ENCODE results near the gene CST6. TPM values are rescaled to one million over a fixed set of nuclear protein-coding genes. Genes with fewer than 3 reads are reported as not detected.

The CST6 gene
- total RNA-seq = not detected

GRCh38 chr11:66011785-66012303 is at the start of gene CST6:
CST6 (plus strand) TSS chr11:66012008; CDS start chr11:66012045, 37 bp downstream.
- TF ChIP-seq, protein P1, sequence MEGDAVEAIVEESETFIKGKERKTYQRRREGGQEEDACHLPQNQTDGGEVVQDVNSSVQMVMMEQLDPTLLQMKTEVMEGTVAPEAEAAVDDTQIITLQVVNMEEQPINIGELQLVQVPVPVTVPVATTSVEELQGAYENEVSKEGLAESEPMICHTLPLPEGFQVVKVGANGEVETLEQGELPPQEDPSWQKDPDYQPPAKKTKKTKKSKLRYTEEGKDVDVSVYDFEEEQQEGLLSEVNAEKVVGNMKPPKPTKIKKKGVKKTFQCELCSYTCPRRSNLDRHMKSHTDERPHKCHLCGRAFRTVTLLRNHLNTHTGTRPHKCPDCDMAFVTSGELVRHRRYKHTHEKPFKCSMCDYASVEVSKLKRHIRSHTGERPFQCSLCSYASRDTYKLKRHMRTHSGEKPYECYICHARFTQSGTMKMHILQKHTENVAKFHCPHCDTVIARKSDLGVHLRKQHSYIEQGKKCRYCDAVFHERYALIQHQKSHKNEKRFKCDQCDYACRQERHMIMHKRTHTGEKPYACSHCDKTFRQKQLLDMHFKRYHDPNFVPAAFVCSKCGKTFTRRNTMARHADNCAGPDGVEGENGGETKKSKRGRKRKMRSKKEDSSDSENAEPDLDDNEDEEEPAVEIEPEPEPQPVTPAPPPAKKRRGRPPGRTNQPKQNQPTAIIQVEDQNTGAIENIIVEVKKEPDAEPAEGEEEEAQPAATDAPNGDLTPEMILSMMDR (IDR thresholded peaks at IDR 0.05; ENCODE audit: low read depth) = no peak

- TF ChIP-seq, protein P1 (IDR thresholded peaks at IDR 0.05; ENCODE audit: low read depth) = no peak
These were observed 49.7 kb upstream of the CST6 start for GRCh38 chr11:65962141-65962564.

DNA sequence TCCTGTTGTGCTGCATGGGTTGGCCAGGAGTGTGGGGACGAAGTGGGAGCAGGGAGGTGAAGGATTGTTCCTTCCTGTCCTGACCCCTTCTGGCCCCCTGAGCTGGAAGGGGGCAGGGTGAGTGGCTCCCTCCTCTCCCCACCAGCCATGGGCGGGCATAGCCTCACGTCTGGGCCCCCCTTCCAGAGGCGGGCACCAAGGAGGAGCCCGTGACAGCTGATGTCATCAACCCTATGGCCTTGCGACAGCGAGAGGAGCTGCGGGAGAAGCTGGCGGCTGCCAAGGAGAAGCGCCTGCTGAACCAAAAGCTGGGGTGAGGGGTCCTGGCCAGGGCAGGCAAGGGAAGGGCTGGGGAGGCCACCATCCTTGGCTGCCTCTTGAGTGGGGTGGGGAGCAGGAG is 46.9 kb upstream of the CST6 start:
- TF ChIP-seq, protein P1 (IDR thresholded peaks at IDR 0.05; ENCODE audit: low read depth) = no peak

- TF ChIP-seq, protein P1 (IDR thresholded peaks at IDR 0.05; ENCODE audit: low read depth) = no peak
These were observed 45.6 kb upstream of the CST6 start for GRCh38 chr11:65965986-65966762.

GRCh38 chr11:65967329-65967934 is 44.4 kb upstream of the CST6 start:
- TF ChIP-seq, protein P1 (IDR thresholded peaks at IDR 0.05; ENCODE audit: low read depth) = no peak

DNA sequence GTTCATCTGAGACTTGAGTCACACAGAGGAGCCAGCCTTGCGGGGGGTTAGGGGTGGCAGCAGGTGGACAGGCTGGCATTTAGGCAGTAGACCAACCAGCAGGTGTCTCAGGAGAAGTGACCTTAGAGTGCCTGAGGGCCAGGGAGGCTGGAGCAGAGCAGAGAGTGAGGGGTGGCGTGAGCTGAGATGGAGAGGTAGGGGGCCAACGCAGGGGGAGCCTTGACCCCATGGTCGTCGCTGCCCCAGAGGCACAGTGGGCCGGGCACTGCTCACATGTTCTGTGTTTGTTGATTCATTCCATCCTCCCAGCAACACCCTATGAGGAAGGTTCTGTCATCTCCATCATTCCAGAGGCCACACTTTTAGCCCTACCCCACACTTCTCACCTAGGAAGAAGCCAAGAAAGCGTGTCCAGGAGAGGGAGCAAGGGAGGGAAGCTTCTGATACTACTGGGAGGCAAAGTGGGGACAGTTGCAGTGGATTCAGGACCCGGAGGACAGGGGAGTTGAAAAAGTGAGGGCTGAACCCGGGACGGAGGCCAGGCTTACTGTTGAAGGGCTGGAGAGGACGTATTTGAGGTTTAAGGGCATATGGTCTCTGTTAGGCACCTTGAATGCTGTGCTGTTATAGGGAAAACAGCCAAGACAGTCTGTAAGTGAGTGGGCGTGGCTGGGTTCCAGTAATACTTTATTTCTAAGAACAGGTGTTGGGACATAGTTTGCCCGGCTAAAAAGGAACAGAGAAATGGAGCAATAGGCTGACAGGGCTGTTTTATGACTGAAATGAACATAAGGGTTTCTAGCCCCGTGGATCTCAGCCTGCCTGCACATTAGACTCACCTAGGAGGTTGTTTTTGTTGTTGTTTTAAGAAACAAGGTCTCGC is 43.0 kb upstream of the CST6 start:
- TF ChIP-seq, protein P1 (IDR thresholded peaks at IDR 0.05; ENCODE audit: low read depth) = no peak
